K562 treated with DMSO at 1 percent for 24 hours (cell line): Measurements from ENCODE around the gene STXBP1. TPM values are rescaled to one million over a fixed set of nuclear protein-coding genes. Genes with fewer than 3 reads are reported as not detected.

ENCODE experiments used
- total RNA-seq: library from RNA; unstranded; fragments of 300-600 nt; gene quantifications from 2 replicates; pipeline ENCODE4 v1.2.3, GENCODE V29; 2022; ENCODE audit warnings: low read depth; ENCODE audit not compliant: insufficient read depth

The STXBP1 gene
- 39.0 and 42.9 TPM in 2 replicates for total RNA-seq

DNA sequence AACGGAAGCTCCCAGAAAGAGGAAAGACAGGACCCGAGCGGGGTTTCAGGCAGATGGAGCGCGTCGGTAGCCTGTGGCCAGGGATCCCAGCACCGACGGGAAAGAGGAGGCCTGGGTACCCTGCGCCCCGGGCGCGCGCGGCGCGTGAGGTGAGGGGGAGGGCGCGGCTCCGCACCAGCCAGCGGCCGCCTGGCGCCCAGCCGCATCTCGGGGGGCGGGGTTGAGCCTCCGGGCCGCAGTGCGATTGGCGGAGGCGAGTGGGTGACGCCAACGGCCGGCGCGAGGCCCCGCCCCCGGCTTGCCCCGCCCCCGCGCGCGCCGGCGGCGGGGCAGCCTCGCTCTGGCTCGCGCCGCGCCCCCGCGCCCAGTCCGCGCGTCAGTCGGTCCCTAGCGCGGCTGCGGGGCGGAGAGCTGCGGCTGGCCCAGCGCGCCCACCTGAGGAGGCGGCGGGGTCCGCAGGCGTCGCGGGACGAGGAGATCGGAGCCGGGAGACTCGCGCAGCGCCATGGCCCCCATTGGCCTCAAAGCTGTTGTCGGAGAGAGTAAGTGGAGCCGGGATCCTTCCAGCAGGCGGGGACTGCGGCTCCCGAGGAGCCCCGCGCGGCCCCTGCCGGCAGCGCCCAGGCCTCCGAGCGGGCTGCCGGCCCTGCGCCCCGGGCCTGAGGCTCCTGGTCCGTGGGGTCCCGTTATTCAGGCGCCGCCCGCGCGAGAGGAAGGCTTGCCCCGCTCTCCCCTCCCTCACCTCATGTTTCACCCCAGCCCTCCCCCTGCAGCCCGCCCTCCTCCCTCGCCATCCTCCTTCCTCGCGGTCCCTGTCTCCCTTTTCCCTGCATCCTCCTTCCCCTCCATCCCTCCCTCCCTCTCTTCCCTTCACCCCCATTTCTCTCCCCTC is at the start of gene STXBP1:
TSS of gene STXBP1 (plus strand) at position 379 of the 892 bp plus-strand sequence. CDS start at position 506, 127 bp downstream.

DNA sequence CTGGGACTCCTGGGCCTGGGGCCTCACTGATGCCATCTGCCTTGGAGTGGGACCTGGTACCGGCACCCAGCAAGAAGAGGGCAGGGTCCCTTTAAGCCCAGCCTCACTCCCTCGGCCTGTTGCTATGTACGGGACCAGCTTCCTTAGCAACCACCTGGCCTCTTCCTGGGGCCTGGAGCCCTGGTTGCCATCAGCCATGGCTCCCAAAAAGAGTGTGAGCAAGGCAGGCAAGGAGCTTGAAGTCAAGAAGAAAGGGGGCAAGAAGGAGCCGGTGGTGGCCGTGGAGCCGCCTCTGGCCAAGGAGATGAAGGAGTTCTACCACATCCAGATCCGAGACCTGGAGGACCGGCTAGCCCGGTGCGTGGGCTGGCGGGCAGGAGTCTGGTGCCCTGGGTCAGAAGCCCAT is 94.8 kb downstream of the STXBP1 start, which contains the start of gene CFAP157:
TSS of gene CFAP157 (plus strand) at position 153 of the 406 bp plus-strand sequence. CDS start at position 197, 44 bp downstream.

DNA sequence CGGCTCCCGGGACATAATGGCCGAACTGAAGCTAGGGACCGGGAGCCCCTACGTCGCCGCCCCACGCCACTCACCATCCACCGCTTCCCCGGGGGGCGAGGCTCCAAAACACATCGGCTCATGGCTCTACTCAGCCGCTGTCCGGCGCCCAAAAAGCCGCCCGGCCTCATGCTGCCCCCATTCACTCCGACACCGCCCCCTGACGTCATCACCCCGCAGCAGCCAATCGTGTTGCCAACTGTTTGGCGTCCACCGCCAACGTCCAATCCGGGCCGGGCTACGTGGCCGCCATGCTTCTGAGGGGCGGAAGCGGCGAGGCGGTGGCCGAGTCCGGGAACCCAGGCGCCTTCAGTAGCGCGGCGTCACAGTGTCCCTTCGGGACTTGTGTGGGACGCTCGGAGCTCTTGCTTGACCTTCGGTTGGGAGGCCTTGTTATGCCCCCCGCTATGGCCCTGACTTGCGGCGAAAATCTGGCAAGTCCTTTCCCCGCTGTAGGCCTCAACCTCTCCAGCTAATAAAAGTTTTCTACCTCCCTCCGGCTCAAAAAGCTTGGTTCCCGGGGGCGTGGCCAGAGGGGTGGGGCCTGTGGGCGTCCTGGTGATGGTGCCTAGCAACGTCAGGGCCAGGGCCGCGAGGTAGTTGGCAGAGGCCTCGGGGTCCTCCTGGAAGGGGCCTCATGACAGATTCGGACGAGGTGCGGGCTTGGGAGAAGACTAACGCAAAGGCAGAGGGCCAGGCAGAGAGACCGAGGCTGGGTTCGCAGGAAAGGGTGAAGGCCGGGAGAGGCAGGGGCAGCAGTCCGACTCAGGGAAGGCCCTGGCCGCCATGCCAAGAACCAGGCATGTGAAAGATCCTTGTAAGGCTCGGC is 103.6 kb downstream of the STXBP1 start, which contains the start of the genes PTRH1 and TTC16:
TSS of gene PTRH1 (minus strand) at position 194 of the 868 bp plus-strand sequence. CDS start at position 170, 24 bp downstream.
TSS of gene TTC16 (plus strand) at position 610 of the 868 bp plus-strand sequence. CDS start at position 677, 67 bp downstream.

DNA sequence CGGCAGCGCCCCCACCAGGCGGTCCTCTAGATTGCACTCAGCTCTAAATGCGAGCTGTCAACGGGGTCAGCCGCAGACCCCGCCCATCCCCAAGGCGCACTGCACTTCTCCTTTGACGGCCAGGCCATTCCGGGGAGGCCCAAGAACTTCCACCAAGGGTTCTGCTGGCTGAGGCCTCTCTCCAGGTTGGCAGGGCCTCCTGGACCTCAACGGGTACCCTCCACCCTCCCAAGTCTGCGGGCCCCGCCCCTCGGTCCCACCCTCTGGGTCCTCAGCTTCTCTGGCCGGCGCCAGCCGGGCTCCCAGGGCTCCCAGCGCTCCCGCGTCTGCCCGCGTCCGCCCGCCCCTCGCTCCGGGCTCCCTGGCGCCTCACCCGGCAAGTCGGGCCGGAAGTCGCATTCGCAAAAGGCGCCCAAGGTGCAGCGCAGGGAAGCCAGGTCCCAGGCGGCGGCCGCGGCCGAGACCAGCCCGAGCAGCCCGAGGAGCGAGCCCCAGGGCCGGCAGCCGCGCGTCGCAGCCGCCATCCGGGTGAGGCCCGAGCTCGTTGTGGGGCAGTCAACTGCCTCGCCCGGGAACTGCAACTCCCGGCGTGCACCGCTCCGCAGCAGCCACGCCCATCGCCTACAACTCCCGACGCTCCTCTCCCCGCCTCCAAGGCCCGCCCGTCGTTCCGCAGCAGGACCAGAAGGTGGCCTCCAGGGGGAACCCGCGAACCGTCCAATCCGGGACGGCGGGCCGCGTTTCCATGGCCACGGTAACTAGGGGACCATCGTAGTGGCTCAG is 122.9 kb downstream of the STXBP1 start, which contains the start of gene TOR2A:
TSS of gene TOR2A (minus strand) at position 548 of the 783 bp plus-strand sequence. CDS start at position 524, 24 bp downstream.

Other genes with a start within 250 kb of the STXBP1 start
- gene SLC2A8, start 215.1 kb upstream of the STXBP1 start, total RNA-seq = 14.0 and 14.6 TPM in 2 replicates
- gene ZNF79, start 187.9 kb upstream of the STXBP1 start, total RNA-seq = 4.8 and 6.1 TPM in 2 replicates
- 4,030 and 4,115 TPM in 2 replicates for gene RPL12, start 160.9 kb upstream of the STXBP1 start, total RNA-seq
- 17.1 and 18.0 TPM in 2 replicates for gene LRSAM1, start 160.8 kb upstream of the STXBP1 start, total RNA-seq
- gene CFAP157, start 94.7 kb downstream of the STXBP1 start, total RNA-seq = 0.49 TPM in 1 of 2 replicates, not detected in the other
- gene PTRH1, start 103.4 kb downstream of the STXBP1 start, total RNA-seq = 21.6 and 28.0 TPM in 2 replicates
- not detected in 2 replicates for gene TTC16, start 103.8 kb downstream of the STXBP1 start, total RNA-seq
- 107 and 113 TPM in 2 replicates for gene TOR2A, start 123.0 kb downstream of the STXBP1 start, total RNA-seq
- 3.2 and 4.1 TPM in 2 replicates for gene SH2D3C, start 166.4 kb downstream of the STXBP1 start, total RNA-seq
- 91.4 and 92.0 TPM in 2 replicates for gene CDK9, start 173.8 kb downstream of the STXBP1 start, total RNA-seq
- gene FPGS, start 190.6 kb downstream of the STXBP1 start, total RNA-seq = 61.7 and 73.2 TPM in 2 replicates
- gene ENG, start 242.4 kb downstream of the STXBP1 start, total RNA-seq = 2.2 and 3.2 TPM in 2 replicates